H9 (cell line): ENCODE results near the gene SPATA19. TPM values are rescaled to one million over a fixed set of nuclear protein-coding genes. Genes with fewer than 3 reads are reported as not detected.

Source experiments
- DNase-seq: peaks from one replicate; pipeline ENCODE4 v3.0.0-alpha.2; 2017
- H2AFZ ChIP-seq: one replicate; pipeline ENCODE4 v1.6.1; 2013; ENCODE audit warnings: mild to moderate bottlenecking, low read length, control low read depth, moderate library complexity
- H2AK5ac ChIP-seq: 2 replicates; pipeline ENCODE4 v1.6.1; 2013; ENCODE audit warnings: low read length, control low read depth, mixed read lengths; ENCODE audit not compliant: insufficient read length
- H2BK120ac ChIP-seq: one replicate; pipeline ENCODE4 v1.6.1; 2013; ENCODE audit warnings: low read depth, mild to moderate bottlenecking, low read length, control low read depth, inconsistent platforms; ENCODE audit not compliant: poor library complexity, severe bottlenecking
- H2BK12ac ChIP-seq: 2 replicates; pipeline ENCODE4 v1.6.1; 2013; ENCODE audit warnings: low read length, control low read depth, mixed read lengths, low read depth; ENCODE audit not compliant: insufficient read length
- H2BK15ac ChIP-seq: 2 replicates; pipeline ENCODE4 v1.6.1; 2013; ENCODE audit warnings: low read depth, low read length, control low read depth
- H2BK20ac ChIP-seq: one replicate; pipeline ENCODE4 v1.6.1; 2013; ENCODE audit warnings: low read depth, mild to moderate bottlenecking, low read length, control low read depth, inconsistent platforms; ENCODE audit not compliant: poor library complexity, severe bottlenecking
- H2BK5ac ChIP-seq: 2 replicates; pipeline ENCODE4 v1.6.1; 2013; ENCODE audit warnings: low read length, control low read depth, mixed read lengths; ENCODE audit not compliant: insufficient read length
- H3K14ac ChIP-seq: 2 replicates; pipeline ENCODE4 v1.6.1; 2013; ENCODE audit warnings: low read length, control low read depth; ENCODE audit not compliant: insufficient read depth
- H3K18ac ChIP-seq: 2 replicates; pipeline ENCODE4 v1.6.1; 2013; ENCODE audit warnings: low read depth, mild to moderate bottlenecking, mixed read lengths, low read length, control low read depth; ENCODE audit not compliant: insufficient read length
- H3K23ac ChIP-seq: 2 replicates; pipeline ENCODE4 v1.6.1; 2013; ENCODE audit warnings: low read length, control low read depth, mixed read lengths, low read depth; ENCODE audit not compliant: insufficient read length
- H3K23me2 ChIP-seq: 2 replicates; pipeline ENCODE4 v1.6.1; 2013; ENCODE audit warnings: low read depth, mild to moderate bottlenecking, mixed read lengths, low read length, control low read depth; ENCODE audit not compliant: insufficient read length, poor library complexity, severe bottlenecking
- H3K27ac ChIP-seq: 2 replicates; pipeline ENCODE4 v1.5.1; 2013; ENCODE audit warnings: low read length, control low read depth, mixed read lengths, low read depth; ENCODE audit not compliant: insufficient read length
- H3K27me3 ChIP-seq: 2 replicates; pipeline ENCODE4 v1.6.1; 2013; ENCODE audit warnings: low read length, control low read depth, inconsistent platforms; ENCODE audit not compliant: insufficient read depth
- H3K4ac ChIP-seq: 2 replicates; pipeline ENCODE4 v1.6.1; 2013; ENCODE audit warnings: low read depth, mild to moderate bottlenecking, control low read depth, inconsistent platforms, low read length, moderate library complexity
- H3K4me1 ChIP-seq: 2 replicates; pipeline ENCODE4 v1.6.1; 2013; ENCODE audit warnings: low read length, control low read depth, inconsistent platforms; ENCODE audit not compliant: insufficient read depth
- H3K4me2 ChIP-seq: 2 replicates; pipeline ENCODE4 v1.6.1; 2013; ENCODE audit warnings: low read length, control low read depth, mixed read lengths; ENCODE audit not compliant: insufficient read length, insufficient read depth
- H3K56ac ChIP-seq: 2 replicates; pipeline ENCODE4 v1.6.1; 2013; ENCODE audit warnings: low read depth, mild to moderate bottlenecking, mixed read lengths, low read length, control low read depth; ENCODE audit not compliant: insufficient read length
- H3K79me1 ChIP-seq: 2 replicates; pipeline ENCODE4 v1.6.1; 2013; ENCODE audit warnings: low read depth, mild to moderate bottlenecking, moderate library complexity, low read length, control low read depth, inconsistent platforms; ENCODE audit not compliant: insufficient read depth, poor library complexity, severe bottlenecking
- H3K79me2 ChIP-seq: 2 replicates; pipeline ENCODE4 v1.6.1; 2013; ENCODE audit warnings: low read length, control low read depth, inconsistent platforms; ENCODE audit not compliant: insufficient read depth
- H3K9ac ChIP-seq: 2 replicates; pipeline ENCODE4 v1.6.1; 2013; ENCODE audit warnings: low read length, control low read depth, mixed read lengths; ENCODE audit not compliant: insufficient read length; ENCODE audit errors: extremely low read depth
- H3K9me3 ChIP-seq: one replicate; pipeline ENCODE4 v1.6.1; 2013; ENCODE audit warnings: low read depth, low read length, inconsistent platforms; ENCODE audit not compliant: control insufficient read depth
- H3T11ph ChIP-seq: one replicate; pipeline ENCODE4 v1.6.1; 2013; ENCODE audit warnings: mild to moderate bottlenecking, low read length, control low read depth, inconsistent platforms
- H4K20me1 ChIP-seq: one replicate; pipeline ENCODE4 v1.6.1; 2013; ENCODE audit not compliant: control insufficient read depth, insufficient read length, insufficient read depth
- H4K5ac ChIP-seq: 2 replicates; pipeline ENCODE4 v1.6.1; 2013; ENCODE audit warnings: low read depth, mild to moderate bottlenecking, mixed read lengths, low read length, control low read depth; ENCODE audit not compliant: insufficient read length
- H4K8ac ChIP-seq: replicated peaks from 2 replicates; pipeline ENCODE4 v1.6.1; 2013; ENCODE audit warnings: low read length, control low read depth, mixed read lengths, low read depth; ENCODE audit not compliant: insufficient read length
- H4K91ac ChIP-seq: 2 replicates; pipeline ENCODE4 v1.6.1; 2013; ENCODE audit warnings: low read depth, mild to moderate bottlenecking, moderate library complexity, mixed read lengths, low read length, control low read depth; ENCODE audit not compliant: insufficient read length
- H3K27ac Mint-ChIP-seq, 3 experiments: 2 replicates in 2 of 3; 3 replicates in 1 of 3; pipeline ENCODE4 v1.8.0; 2020 to 2021; ENCODE audit warnings: mixed read lengths in 3 of 3, mild to moderate bottlenecking in 1 of 3, moderate library complexity in 1 of 3
- H3K27me3 Mint-ChIP-seq: 2 replicates; pipeline ENCODE4 v1.8.0; 2021; ENCODE audit warnings: low read depth, mild to moderate bottlenecking, moderate library complexity, mixed read lengths
- H3K36me3 Mint-ChIP-seq, 3 experiments: 2 replicates in 2 of 3; 3 replicates in 1 of 3; pipeline ENCODE4 v1.8.0; 2020 to 2021; ENCODE audit warnings: low read depth in 3 of 3, mixed read lengths in 3 of 3; ENCODE audit not compliant: insufficient read depth in 1 of 3
- H3K4me1 Mint-ChIP-seq, 2 experiments: 2 replicates each; pipeline ENCODE4 v1.8.0; 2020; ENCODE audit warnings: mixed read lengths in 2 of 2
- H3K4me3 Mint-ChIP-seq, 2 experiments: 2 replicates in 1 of 2; 3 replicates in 1 of 2; pipeline ENCODE4 v1.8.0; 2020 to 2021; ENCODE audit warnings: mild to moderate bottlenecking in 2 of 2, mixed read lengths in 2 of 2, moderate library complexity in 1 of 2
- H3K9me3 Mint-ChIP-seq, 2 experiments: 2 replicates in 1 of 2; 3 replicates in 1 of 2; pipeline ENCODE4 v1.8.0; 2020; ENCODE audit warnings: mild to moderate bottlenecking in 2 of 2, mixed read lengths in 2 of 2, moderate library complexity in 1 of 2
- WGBS: extraction: QIAGEN DNeasy Blood & Tissue Kit; methylation state at CpG from one replicate; pipeline ENCODE4 v1.1.7; 2013; ENCODE audit warnings: missing lambda C conversion rate, low lambda C conversion rate, mixed read lengths; ENCODE audit not compliant: insufficient read length; ENCODE audit errors: extremely low coverage; 5-methylcytosine and 5-hydroxymethylcytosine counted together
- total RNA-seq: library from RNA; stranded (reverse); gene quantifications from 2 replicates; pipeline ENCODE4 v1.2.1, GENCODE V29; 2021
- TF ChIP-seq, protein P1 (sequence below): fragments of 200-600 bp; sonication (generic); conservative IDR thresholded peaks from 3 replicates; pipeline ENCODE4 v1.8.0; 2021; ENCODE audit warnings: antibody characterized with exemption, mild to moderate bottlenecking

Gene SPATA19
- total RNA-seq, 1 experiment from 2014 or later, result not detected

DNA sequence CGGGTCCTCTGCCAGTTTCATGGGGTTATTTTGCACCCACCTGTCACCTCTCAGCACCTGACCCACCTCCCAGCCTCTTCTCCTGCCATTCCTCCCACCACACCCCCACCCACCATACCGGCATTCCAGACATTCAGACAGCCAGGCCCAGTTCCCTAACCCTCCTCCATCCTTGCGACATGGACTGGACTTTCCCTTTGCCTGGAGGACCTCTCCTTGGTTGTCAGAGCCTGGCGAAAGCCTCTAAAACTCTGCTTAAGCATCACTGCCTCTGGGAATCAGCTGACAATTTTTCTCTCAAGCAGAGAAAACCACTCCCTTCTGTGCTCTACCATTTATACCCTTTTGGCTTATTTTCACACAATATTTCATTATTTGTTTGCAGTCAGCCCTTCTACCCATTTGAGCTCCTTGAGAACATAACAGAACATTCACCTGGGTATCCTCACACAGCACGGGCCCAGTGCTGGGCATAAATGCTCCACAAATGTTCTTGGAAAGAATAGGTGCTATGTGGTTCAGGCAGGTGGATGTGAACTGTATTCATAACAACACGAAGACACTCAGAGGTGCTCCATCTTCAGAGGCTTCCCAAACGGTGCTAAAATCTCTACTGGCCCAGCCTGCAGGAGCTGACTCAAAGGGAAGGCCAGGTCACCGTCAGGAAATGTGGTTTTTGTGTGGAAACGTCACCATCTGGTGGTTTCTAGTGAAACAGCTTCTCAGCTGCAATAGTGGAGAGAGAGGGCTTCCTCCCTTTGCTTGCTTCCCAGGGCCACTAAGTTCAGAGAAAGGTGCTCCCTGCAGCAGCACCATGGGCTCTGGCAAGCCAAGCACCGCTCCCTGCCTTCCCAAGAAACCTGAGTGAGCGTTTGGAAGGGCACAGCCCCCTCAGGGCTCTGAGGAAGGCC, 10.4 kb downstream of the SPATA19 start:
- Histone ChIP-seq H4K91ac (no peak overlapping the region), H2BK20ac (no peak overlapping the region), H3K14ac (no peak overlapping the region), H3K4ac (no peak overlapping the region), H3K27ac (no peak overlapping the region), H3K27me3 (no peaks in the 10 kb centered on the region), H3K23ac (no peak overlapping the region), H2BK15ac (no peak overlapping the region), H2AK5ac (no peak overlapping the region), H4K5ac (no peak overlapping the region), H2AFZ (no peak overlapping the region), H3K18ac (no peak overlapping the region), H3T11ph (no peak overlapping the region), H3K9me3 (no peaks in the 10 kb centered on the region), H3K9ac (no peak overlapping the region), H2BK12ac (no peak overlapping the region), H3K23me2 (no peaks in the 10 kb centered on the region), H4K20me1 (no peaks in the 10 kb centered on the region), H2BK5ac (no peak overlapping the region), H3K56ac (no peak overlapping the region), H3K79me1 (no peaks in the 10 kb centered on the region), H4K8ac (no peak overlapping the region), H3K4me1 (no peaks in the 10 kb centered on the region), H3K4me2 (no peak overlapping the region), H2BK120ac (no peak overlapping the region), H3K79me2 (no peaks in the 10 kb centered on the region)
- peaks cover 12 to 16% of the 10 kb centered on the region in 2 experiments for H3K9me3 Mint-ChIP-seq
- peaks cover 16% of the 10 kb centered on the region for H3K27me3 Mint-ChIP-seq
- no peak overlapping the region for H3K4me3 Mint-ChIP-seq
- peak; percentile 82 for DNase-seq
- WGBS, result no CpG with 5 or more reads among the region's 11 CpGs
- TF ChIP-seq, protein P1, sequence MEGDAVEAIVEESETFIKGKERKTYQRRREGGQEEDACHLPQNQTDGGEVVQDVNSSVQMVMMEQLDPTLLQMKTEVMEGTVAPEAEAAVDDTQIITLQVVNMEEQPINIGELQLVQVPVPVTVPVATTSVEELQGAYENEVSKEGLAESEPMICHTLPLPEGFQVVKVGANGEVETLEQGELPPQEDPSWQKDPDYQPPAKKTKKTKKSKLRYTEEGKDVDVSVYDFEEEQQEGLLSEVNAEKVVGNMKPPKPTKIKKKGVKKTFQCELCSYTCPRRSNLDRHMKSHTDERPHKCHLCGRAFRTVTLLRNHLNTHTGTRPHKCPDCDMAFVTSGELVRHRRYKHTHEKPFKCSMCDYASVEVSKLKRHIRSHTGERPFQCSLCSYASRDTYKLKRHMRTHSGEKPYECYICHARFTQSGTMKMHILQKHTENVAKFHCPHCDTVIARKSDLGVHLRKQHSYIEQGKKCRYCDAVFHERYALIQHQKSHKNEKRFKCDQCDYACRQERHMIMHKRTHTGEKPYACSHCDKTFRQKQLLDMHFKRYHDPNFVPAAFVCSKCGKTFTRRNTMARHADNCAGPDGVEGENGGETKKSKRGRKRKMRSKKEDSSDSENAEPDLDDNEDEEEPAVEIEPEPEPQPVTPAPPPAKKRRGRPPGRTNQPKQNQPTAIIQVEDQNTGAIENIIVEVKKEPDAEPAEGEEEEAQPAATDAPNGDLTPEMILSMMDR, result peak; percentile 83
- peak overlapping the region in 2 of 3 experiments; percentile 39 to 94; a peak in 3 of 7 replicates for H3K27ac Mint-ChIP-seq
- peaks cover 10 to 13% of the 10 kb centered on the region in 2 experiments for H3K4me1 Mint-ChIP-seq
- H3K36me3 Mint-ChIP-seq, result peaks cover 0 to 14% (median 1%) of the 10 kb centered on the region in 3 experiments; a peak in 4 of 7 replicates
